ENCODE data around the gene DNAH6.

DNA sequence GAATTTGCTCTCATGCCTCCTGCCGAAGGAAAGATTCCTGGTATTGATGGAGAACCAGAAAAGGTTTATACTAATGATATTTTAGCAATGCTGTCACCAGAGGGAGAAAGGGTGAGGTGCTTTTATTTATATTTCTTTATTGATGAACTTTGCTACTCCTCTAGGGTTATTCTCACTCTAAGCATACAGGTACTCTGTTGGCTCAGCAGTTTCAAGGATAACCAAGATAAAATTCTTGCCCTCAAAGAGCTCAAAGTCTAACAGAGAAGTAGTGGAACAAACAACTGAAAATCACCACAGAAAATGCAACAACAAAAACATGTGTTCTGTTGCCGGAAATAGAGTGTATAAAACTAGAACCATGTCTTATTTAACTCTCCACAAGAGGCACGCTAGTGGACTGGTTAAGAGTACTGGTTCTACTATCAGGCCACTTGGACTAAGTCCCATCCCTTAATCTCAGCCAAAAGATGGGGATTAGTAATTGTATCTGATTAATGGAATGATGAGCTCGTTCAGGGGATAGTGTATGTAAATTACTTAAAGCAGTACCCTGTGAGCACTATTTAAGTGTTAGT is 103.6 kb downstream of the DNAH6 start:
- no peak for TF ChIP-seq POLR2A (IDR thresholded peaks at IDR 0.05; ENCODE audit: low read depth, low read length)
- no peak for TF ChIP-seq POLR2AphosphoS5 (IDR thresholded peaks at IDR 0.05; ENCODE audit: low read depth, low read length)
- no peak for TF ChIP-seq TAF1 (IDR thresholded peaks at IDR 0.05; ENCODE audit: low read depth, low read length)
- no peak for TF ChIP-seq SPI1 (IDR thresholded peaks at IDR 0.05; ENCODE audit: low read depth, low read length)
- no peak for TF ChIP-seq PAX5 (IDR thresholded peaks at IDR 0.05; ENCODE audit: insufficient read depth, low read length, severe bottlenecking)
- no peak for TF ChIP-seq POU2F2 (IDR thresholded peaks at IDR 0.05; ENCODE audit: low read depth, low read length)
